Measurements from ENCODE around the gene SLC31A1.

SLC31A1 gene

GRCh38 chr9:113298924-113299770, 77.8 kb downstream of the SLC31A1 start:
- TF ChIP-seq POU2F2 (IDR thresholded peaks at IDR 0.05; ENCODE audit: low read depth, low read length) (no peak), POLR2AphosphoS5 (IDR thresholded peaks at IDR 0.05; ENCODE audit: low read depth, low read length) (no peak), SPI1 (IDR thresholded peaks at IDR 0.05; ENCODE audit: low read depth, low read length) (no peak), TAF1 (IDR thresholded peaks at IDR 0.05; ENCODE audit: low read depth, low read length) (no peak), POLR2A (IDR thresholded peaks at IDR 0.05; ENCODE audit: low read depth, low read length) (no peak), PAX5 (IDR thresholded peaks at IDR 0.05; ENCODE audit: insufficient read depth, low read length, severe bottlenecking) (no peak)
- no peak for DNase-seq (ENCODE audit: insufficient read length, low spot score)
- no peak for FAIRE-seq

GRCh38 chr9:113299800-113300292, 78.5 kb downstream of the SLC31A1 start:
- no peak for TF ChIP-seq TAF1 (IDR thresholded peaks at IDR 0.05; ENCODE audit: low read depth, low read length)
- TF ChIP-seq POLR2AphosphoS5 (IDR thresholded peaks at IDR 0.05; ENCODE audit: low read depth, low read length): no peak
- no peak for TF ChIP-seq POU2F2 (IDR thresholded peaks at IDR 0.05; ENCODE audit: low read depth, low read length)
- no peak for TF ChIP-seq POLR2A (IDR thresholded peaks at IDR 0.05; ENCODE audit: low read depth, low read length)
- no peak for TF ChIP-seq PAX5 (IDR thresholded peaks at IDR 0.05; ENCODE audit: insufficient read depth, low read length, severe bottlenecking)
- no peak for TF ChIP-seq SPI1 (IDR thresholded peaks at IDR 0.05; ENCODE audit: low read depth, low read length)
- FAIRE-seq (no peak), DNase-seq (ENCODE audit: insufficient read length, low spot score) (no peak)

GRCh38 chr9:113301548-113301947, 80.2 kb downstream of the SLC31A1 start:
- TF ChIP-seq POLR2AphosphoS5 (IDR thresholded peaks at IDR 0.05; ENCODE audit: low read depth, low read length) (no peak), TAF1 (IDR thresholded peaks at IDR 0.05; ENCODE audit: low read depth, low read length) (no peak), SPI1 (IDR thresholded peaks at IDR 0.05; ENCODE audit: low read depth, low read length) (no peak), POU2F2 (IDR thresholded peaks at IDR 0.05; ENCODE audit: low read depth, low read length) (no peak), PAX5 (IDR thresholded peaks at IDR 0.05; ENCODE audit: insufficient read depth, low read length, severe bottlenecking) (no peak), POLR2A (IDR thresholded peaks at IDR 0.05; ENCODE audit: low read depth, low read length) (no peak)
- no peak for FAIRE-seq
- DNase-seq (ENCODE audit: insufficient read length, low spot score): no peak

GRCh38 chr9:113302792-113303418, 81.6 kb downstream of the SLC31A1 start, which contains the start of gene RNF183:
TSS of gene RNF183 (minus strand) at chr9:113303376. CDS start at chr9:113298184, 5,192 bp downstream.
- DNase-seq (ENCODE audit: insufficient read length, low spot score): peak; percentile 20
- TF ChIP-seq PAX5 (IDR thresholded peaks at IDR 0.05; ENCODE audit: insufficient read depth, low read length, severe bottlenecking): no peak
- peak; percentile 93 for TF ChIP-seq POU2F2 (IDR thresholded peaks at IDR 0.05; ENCODE audit: low read depth, low read length)
- FAIRE-seq: peak; percentile 40

- TF ChIP-seq POLR2AphosphoS5 (IDR thresholded peaks at IDR 0.05; ENCODE audit: low read depth, low read length) (no peak), TAF1 (IDR thresholded peaks at IDR 0.05; ENCODE audit: low read depth, low read length) (no peak), POU2F2 (IDR thresholded peaks at IDR 0.05; ENCODE audit: low read depth, low read length) (no peak), POLR2A (IDR thresholded peaks at IDR 0.05; ENCODE audit: low read depth, low read length) (no peak), PAX5 (IDR thresholded peaks at IDR 0.05; ENCODE audit: insufficient read depth, low read length, severe bottlenecking) (no peak), SPI1 (IDR thresholded peaks at IDR 0.05; ENCODE audit: low read depth, low read length) (no peak)
- FAIRE-seq (no peak), DNase-seq (ENCODE audit: insufficient read length, low spot score) (no peak)
These were observed 85.2 kb downstream of the SLC31A1 start for GRCh38 chr9:113306566-113306965.

- FAIRE-seq: no peak
- no peak for DNase-seq (ENCODE audit: insufficient read length, low spot score)
- no peak for TF ChIP-seq PAX5 (IDR thresholded peaks at IDR 0.05; ENCODE audit: insufficient read depth, low read length, severe bottlenecking)
- TF ChIP-seq TAF1 (IDR thresholded peaks at IDR 0.05; ENCODE audit: low read depth, low read length): no peak
- no peak for TF ChIP-seq POLR2A (IDR thresholded peaks at IDR 0.05; ENCODE audit: low read depth, low read length)
- TF ChIP-seq POU2F2 (IDR thresholded peaks at IDR 0.05; ENCODE audit: low read depth, low read length): no peak
- TF ChIP-seq POLR2AphosphoS5 (IDR thresholded peaks at IDR 0.05; ENCODE audit: low read depth, low read length): no peak
- TF ChIP-seq SPI1 (IDR thresholded peaks at IDR 0.05; ENCODE audit: low read depth, low read length): no peak
These were observed 86.1 kb downstream of the SLC31A1 start for GRCh38 chr9:113307396-113307975.

GRCh38 chr9:113309204-113309813, 88.0 kb downstream of the SLC31A1 start:
- DNase-seq (ENCODE audit: insufficient read length, low spot score) (no peak), FAIRE-seq (no peak)
- TF ChIP-seq POU2F2 (IDR thresholded peaks at IDR 0.05; ENCODE audit: low read depth, low read length): no peak
- TF ChIP-seq TAF1 (IDR thresholded peaks at IDR 0.05; ENCODE audit: low read depth, low read length): no peak
- no peak for TF ChIP-seq PAX5 (IDR thresholded peaks at IDR 0.05; ENCODE audit: insufficient read depth, low read length, severe bottlenecking)
- no peak for TF ChIP-seq POLR2AphosphoS5 (IDR thresholded peaks at IDR 0.05; ENCODE audit: low read depth, low read length)
- TF ChIP-seq SPI1 (IDR thresholded peaks at IDR 0.05; ENCODE audit: low read depth, low read length): no peak
- TF ChIP-seq POLR2A (IDR thresholded peaks at IDR 0.05; ENCODE audit: low read depth, low read length): no peak

GRCh38 chr9:113310538-113310937, 89.2 kb downstream of the SLC31A1 start:
- no peak for TF ChIP-seq PAX5 (IDR thresholded peaks at IDR 0.05; ENCODE audit: insufficient read depth, low read length, severe bottlenecking)
- TF ChIP-seq POU2F2 (IDR thresholded peaks at IDR 0.05; ENCODE audit: low read depth, low read length): no peak
- TF ChIP-seq POLR2AphosphoS5 (IDR thresholded peaks at IDR 0.05; ENCODE audit: low read depth, low read length): no peak
- TF ChIP-seq SPI1 (IDR thresholded peaks at IDR 0.05; ENCODE audit: low read depth, low read length): no peak
- TF ChIP-seq POLR2A (IDR thresholded peaks at IDR 0.05; ENCODE audit: low read depth, low read length): no peak
- TF ChIP-seq TAF1 (IDR thresholded peaks at IDR 0.05; ENCODE audit: low read depth, low read length): no peak
- FAIRE-seq (no peak), DNase-seq (ENCODE audit: insufficient read length, low spot score) (no peak)

Measured in GM12891 (cell line).